Activated CD8-positive, alpha-beta T cell treated with anti-CD3 and anti-CD28 coated beads for 36 hours (primary cell): ENCODE results near the gene CHST11. TPM values are rescaled to one million over a fixed set of nuclear protein-coding genes. Genes with fewer than 3 reads are reported as not detected.

Source experiments
- ATAC-seq: fragments of 200-7000 bp; cut with Tn5 transposase; one replicate; pipeline ENCODE4 v1.10.0; 2021; ENCODE audit warnings: mild to moderate bottlenecking, moderate library complexity
- CTCF ChIA-PET: fragments of 350-600 bp; sonication (Branson Sonifier 250); formaldehyde crosslinking; loops from one replicate; lab custom pipeline; 2021; ENCODE audit warnings: antibody characterized with exemption; lab: Charles Lee
- POLR2A ChIA-PET: fragments of 350-600 bp; sonication (Branson Sonifier 250); formaldehyde crosslinking; loops from one replicate; lab custom pipeline; 2021; ENCODE audit warnings: antibody characterized with exemption; lab: Charles Lee
- DNase-seq: peaks from one replicate; pipeline ENCODE4 v3.0.0-alpha.2; 2020
- H3K27ac Mint-ChIP-seq: one replicate; pipeline ENCODE4 v1.8.0; 2021; ENCODE audit warnings: mild to moderate bottlenecking, mixed read lengths
- H3K27me3 Mint-ChIP-seq: one replicate; pipeline ENCODE4 v1.8.0; 2021; ENCODE audit warnings: mixed read lengths
- H3K36me3 Mint-ChIP-seq: one replicate; pipeline ENCODE4 v1.8.0; 2021; ENCODE audit warnings: low read depth, mixed read lengths
- H3K4me1 Mint-ChIP-seq: one replicate; pipeline ENCODE4 v1.8.0; 2021; ENCODE audit warnings: low read depth, mixed read lengths
- H3K4me3 Mint-ChIP-seq: one replicate; pipeline ENCODE4 v1.8.0; 2021; ENCODE audit warnings: mild to moderate bottlenecking, moderate library complexity, mixed read lengths
- H3K9me3 Mint-ChIP-seq: one replicate; pipeline ENCODE4 v1.8.0; 2021; ENCODE audit warnings: mixed read lengths
- intact Hi-C: fragments of 100-400 bp; cut with micrococcal nuclease; formaldehyde crosslinking; loops from one replicate; pipeline ENCODE4 v1.10.0; 2022
- total RNA-seq, 2 experiments: library from RNA; stranded (reverse); gene quantifications; one replicate each; pipeline ENCODE4 v1.2.3, GENCODE V29; 2021
- TF ChIP-seq, protein P1 (sequence below): fragments of 200-600 bp; IDR thresholded peaks from one replicate; pipeline ENCODE4 v1.8.0; 2022; ENCODE audit warnings: antibody characterized with exemption, mild to moderate bottlenecking

Gene CHST11
- total RNA-seq, 2 experiments from 2014 or later = 30.9 to 33.9 TPM

DNA sequence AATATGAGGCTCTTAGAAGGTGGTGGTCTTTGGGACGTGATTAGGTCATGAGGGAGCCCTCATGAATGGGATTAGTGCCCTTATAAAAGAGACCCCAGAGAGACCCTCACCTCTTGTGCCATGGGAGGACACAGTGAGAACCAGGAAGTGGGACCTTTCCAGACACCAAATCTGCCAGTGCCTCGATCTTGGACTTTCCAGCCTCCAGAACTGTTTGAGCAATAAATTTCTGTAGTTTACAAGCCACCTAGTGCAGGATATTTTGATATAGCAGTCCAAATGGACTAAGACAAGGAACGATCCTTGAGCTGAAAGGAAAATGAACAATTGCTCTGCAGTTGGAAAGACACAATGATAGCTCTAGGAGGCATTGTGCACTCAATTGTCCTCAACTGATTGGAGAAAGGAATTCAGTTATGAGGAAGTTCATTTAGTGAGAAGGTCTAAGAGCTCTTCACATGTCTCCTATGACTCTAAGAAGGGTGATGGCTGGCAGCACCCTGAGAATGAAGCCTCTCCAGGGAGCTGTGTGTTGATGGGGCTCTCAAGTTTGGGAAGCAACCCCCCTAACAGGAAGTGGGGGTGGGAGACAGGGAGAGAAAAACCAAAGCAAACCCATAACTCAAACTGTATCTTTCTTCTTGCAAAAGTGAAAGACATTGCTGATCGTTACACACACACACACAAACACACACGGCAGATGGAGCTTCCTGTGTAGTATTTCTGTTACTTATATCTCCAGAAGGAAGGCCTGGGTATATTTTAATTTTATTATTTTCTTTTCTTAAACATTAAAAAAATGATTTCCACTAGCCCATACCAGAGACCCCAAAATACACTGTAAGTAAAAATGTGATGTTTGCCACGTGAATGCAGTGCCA is 21.0 kb downstream of the CHST11 start:
- ChIA-PET POLR2A (interaction anchor here (0.8 to 2.9 kb wide), 8 partner anchors 9 to 46 kb away, joined by 3 to 18 read pairs (median 5); no protein-coding TSS in a partner anchor), CTCF (interaction anchor here (0.9 to 2.6 kb wide), 7 partner anchors 8 to 96 kb away, joined by 3 to 28 read pairs (median 4); partner anchors contain the start of gene CHST11)
- peak overlapping the region; percentile 95 for H3K27ac Mint-ChIP-seq
- DNase-seq = no peak
- peaks cover 17% of the 10 kb centered on the region for H3K36me3 Mint-ChIP-seq
- H3K4me1 Mint-ChIP-seq = peaks cover 86% of the 10 kb centered on the region
- no peak for ATAC-seq
- no peaks in the 10 kb centered on the region for H3K27me3 Mint-ChIP-seq
- peak overlapping the region; percentile 70 for H3K4me3 Mint-ChIP-seq
- TF ChIP-seq, protein P1, sequence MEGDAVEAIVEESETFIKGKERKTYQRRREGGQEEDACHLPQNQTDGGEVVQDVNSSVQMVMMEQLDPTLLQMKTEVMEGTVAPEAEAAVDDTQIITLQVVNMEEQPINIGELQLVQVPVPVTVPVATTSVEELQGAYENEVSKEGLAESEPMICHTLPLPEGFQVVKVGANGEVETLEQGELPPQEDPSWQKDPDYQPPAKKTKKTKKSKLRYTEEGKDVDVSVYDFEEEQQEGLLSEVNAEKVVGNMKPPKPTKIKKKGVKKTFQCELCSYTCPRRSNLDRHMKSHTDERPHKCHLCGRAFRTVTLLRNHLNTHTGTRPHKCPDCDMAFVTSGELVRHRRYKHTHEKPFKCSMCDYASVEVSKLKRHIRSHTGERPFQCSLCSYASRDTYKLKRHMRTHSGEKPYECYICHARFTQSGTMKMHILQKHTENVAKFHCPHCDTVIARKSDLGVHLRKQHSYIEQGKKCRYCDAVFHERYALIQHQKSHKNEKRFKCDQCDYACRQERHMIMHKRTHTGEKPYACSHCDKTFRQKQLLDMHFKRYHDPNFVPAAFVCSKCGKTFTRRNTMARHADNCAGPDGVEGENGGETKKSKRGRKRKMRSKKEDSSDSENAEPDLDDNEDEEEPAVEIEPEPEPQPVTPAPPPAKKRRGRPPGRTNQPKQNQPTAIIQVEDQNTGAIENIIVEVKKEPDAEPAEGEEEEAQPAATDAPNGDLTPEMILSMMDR = no peak
- intact Hi-C loops = loop anchor here (2.0 kb wide), 1 partner anchor 15 kb away; no protein-coding TSS in a partner anchor
- H3K9me3 Mint-ChIP-seq = no peaks in the 10 kb centered on the region

DNA sequence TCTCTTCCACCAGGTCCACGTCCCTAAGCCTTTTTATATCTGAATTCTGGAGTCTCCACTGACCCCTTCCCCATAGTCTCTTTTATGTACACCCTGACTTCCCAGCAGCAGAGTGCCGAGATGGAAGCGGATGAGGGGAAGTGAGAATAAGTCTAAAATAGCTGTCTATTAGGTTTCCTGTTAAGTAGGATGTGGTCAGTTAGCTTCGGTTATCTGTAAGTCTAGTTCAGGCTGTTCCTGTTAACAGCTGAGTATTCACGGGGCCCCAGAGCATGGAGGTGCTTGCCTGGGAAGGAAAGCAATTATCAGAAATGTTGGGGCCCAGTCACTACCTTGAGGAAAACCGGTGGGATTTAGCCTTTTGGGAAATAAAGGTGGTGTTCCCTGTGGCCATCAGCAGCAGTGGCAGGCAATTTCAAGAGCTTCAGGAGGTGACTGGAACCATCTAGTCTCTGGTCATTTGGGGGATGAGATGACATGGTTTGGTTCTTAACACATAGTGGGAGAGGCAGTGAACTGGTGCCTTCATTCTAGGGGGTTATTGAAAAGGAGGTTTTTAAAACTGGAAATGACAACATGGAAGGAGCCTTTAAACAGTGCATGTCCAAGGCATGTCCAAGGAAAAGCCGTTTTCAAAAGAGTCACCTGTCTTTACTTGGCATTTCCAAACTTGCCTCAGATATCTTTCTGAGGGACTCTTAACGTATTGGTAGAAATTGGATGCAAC is 21.8 kb downstream of the CHST11 start:
- Mint-ChIP-seq H3K4me3 (peak overlapping the region; percentile 70), H3K27ac (peak overlapping the region; percentile 95), H3K9me3 (no peaks in the 10 kb centered on the region), H3K27me3 (no peaks in the 10 kb centered on the region), H3K4me1 (peaks cover 84% of the 10 kb centered on the region), H3K36me3 (peaks cover 23% of the 10 kb centered on the region)
- POLR2A ChIA-PET = interaction anchor here (0.7 to 2.9 kb wide), 8 partner anchors 10 to 45 kb away, joined by 3 to 18 read pairs (median 5); no protein-coding TSS in a partner anchor
- ATAC-seq (peak; percentile 70), DNase-seq (no peak)
- CTCF ChIA-PET = interaction anchor here (1.0 to 2.6 kb wide), 6 partner anchors 8 to 97 kb away, joined by 3 to 28 read pairs (median 4); partner anchors contain the start of gene CHST11
- TF ChIP-seq, protein P1 = no peak
- intact Hi-C loops = no loop called here

DNA sequence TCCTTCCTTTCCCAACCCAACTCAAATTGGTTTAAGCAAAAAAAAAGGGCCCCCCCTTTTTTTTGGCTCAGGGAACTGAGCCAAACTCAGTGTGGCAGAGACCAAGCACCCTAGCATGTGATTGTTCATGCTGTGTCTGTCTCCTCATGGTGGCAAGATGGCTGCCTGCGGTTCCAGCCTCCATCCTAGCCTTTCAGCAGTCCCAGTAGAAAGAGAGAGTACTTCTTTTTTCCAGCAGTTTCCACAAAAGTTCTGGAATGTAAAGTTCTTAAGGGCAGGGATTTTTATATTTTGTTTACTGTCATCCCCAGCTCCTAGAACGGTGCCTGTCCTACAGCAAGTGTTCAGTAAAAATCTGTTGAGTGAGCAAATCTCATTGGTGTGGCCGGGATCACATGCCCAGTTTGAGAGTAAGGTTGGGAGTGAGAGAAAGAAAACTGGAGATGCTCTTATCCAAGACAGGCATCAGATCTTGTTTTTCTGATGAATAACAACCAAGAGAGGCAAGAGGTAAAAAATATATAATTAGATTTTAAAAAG is 22.4 kb downstream of the CHST11 start:
- ATAC-seq (no peak), DNase-seq (no peak)
- H3K4me1 Mint-ChIP-seq = peaks cover 84% of the 10 kb centered on the region
- peak overlapping the region; percentile 70 for H3K4me3 Mint-ChIP-seq
- no peaks in the 10 kb centered on the region for H3K27me3 Mint-ChIP-seq
- POLR2A ChIA-PET = interaction anchor here (0.7 to 2.9 kb wide), 5 partner anchors 11 to 44 kb away, joined by 3 to 18 read pairs (median 8); no protein-coding TSS in a partner anchor
- H3K27ac Mint-ChIP-seq = peak overlapping the region; percentile 95
- no peaks in the 10 kb centered on the region for H3K9me3 Mint-ChIP-seq
- peaks cover 25% of the 10 kb centered on the region for H3K36me3 Mint-ChIP-seq
- CTCF ChIA-PET = interaction anchor here (1.3 to 2.6 kb wide), 3 partner anchors 21 to 97 kb away, joined by 4 to 28 read pairs (median 9); partner anchors contain the start of gene CHST11
- intact Hi-C loops = no loop called here
- TF ChIP-seq, protein P1 = no peak

DNA sequence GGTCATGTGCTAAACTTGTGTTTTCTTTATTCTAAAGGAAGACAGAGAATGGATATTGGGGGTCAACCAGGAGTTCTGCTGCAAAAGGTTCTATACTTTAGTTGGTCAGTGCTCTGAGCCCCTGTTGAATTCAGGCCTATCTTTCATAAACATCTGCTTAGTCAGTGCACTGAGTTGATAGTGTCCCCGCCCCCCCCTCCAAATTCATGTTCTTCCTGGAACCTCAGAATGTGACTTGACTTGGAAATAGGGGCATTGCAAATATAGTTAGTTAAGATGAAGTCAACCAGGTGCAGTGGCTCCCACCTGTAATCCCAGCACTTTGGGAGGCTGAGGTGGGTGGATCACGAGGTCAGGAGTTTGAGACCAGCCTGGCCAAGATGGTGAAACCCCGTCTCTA is 23.3 kb downstream of the CHST11 start:
- DNase-seq = no peak
- no peak for ATAC-seq
- Mint-ChIP-seq H3K4me3 (no peak overlapping the region), H3K27me3 (no peaks in the 10 kb centered on the region), H3K4me1 (peaks cover 84% of the 10 kb centered on the region), H3K9me3 (no peaks in the 10 kb centered on the region), H3K27ac (peak overlapping the region; percentile 56), H3K36me3 (peaks cover 27% of the 10 kb centered on the region)
- TF ChIP-seq, protein P1 = no peak
- ChIA-PET POLR2A (interaction anchor here (2.1 kb wide), 1 partner anchor 10 kb away, joined by 6 read pairs; no protein-coding TSS in a partner anchor), CTCF (no interaction called here)
- intact Hi-C loops = no loop called here
